K562 (cell line): ENCODE data around the gene CFAP52. TPM values are rescaled to one million over a fixed set of nuclear protein-coding genes. Genes with fewer than 3 reads are reported as not detected.

Experiments used
- BCOR ChIP-seq: fragments of 450-650 bp; IDR thresholded peaks from 2 replicates; pipeline ENCODE4 v1.6.1; 2016
- EP300 ChIP-seq: IDR thresholded peaks from 2 replicates; pipeline ENCODE4 v1.6.1; 2012; ENCODE audit warnings: low read length, improper control_type of control experiment
- HCFC1 ChIP-seq: IDR thresholded peaks from 2 replicates; pipeline ENCODE4 v1.6.1; 2012; ENCODE audit warnings: low read depth, low read length, improper control_type of control experiment
- RFX7 ChIP-seq: fragments of 250-450 bp; sonication (Bioruptor Pico); IDR thresholded peaks from 2 replicates; pipeline ENCODE4 v1.5.1; 2021; ENCODE audit warnings: mild to moderate bottlenecking
- TEAD4 ChIP-seq, 2 experiments: sonication (generic) in 1 of 2; formaldehyde crosslinking in 1 of 2; IDR thresholded peaks; 2 replicates each; pipeline versions ENCODE4 v1.6.1 to v1.8.0; 2012 to 2022; ENCODE audit warnings: borderline replicate concordance in 1 of 2, inconsistent platforms in 1 of 2, low read length in 1 of 2, mild to moderate bottlenecking in 1 of 2, missing genetic modification reagents in 1 of 2
- ZBTB8A ChIP-seq: fragments of 450-650 bp; IDR thresholded peaks from 2 replicates; pipeline ENCODE4 v1.6.1; 2018; ENCODE audit warnings: mild to moderate bottlenecking, moderate library complexity; ENCODE audit not compliant: partially characterized antibody
- ZKSCAN8 ChIP-seq: fragments of 200-800 bp; sonication (Bioruptor generic); IDR thresholded peaks from 2 replicates; pipeline ENCODE4 v1.6.1; 2016; ENCODE audit warnings: missing genetic modification characterization, missing compliant biosample characterization
- polyA plus RNA-seq, 8 experiments: library from polyadenylated mRNA; depleted of rRNA in 4 of 8; stranded (reverse) in 5 of 8; unstranded in 3 of 8; fragments of >200 nt; fragmentation: Nextera tagmentation in 2 of 8; fragmentation: Illumina TruSeq in 1 of 8; extraction: Ambion mirVana in 2 of 8; extraction: Trizol in 1 of 8; gene quantifications; 2 replicates each; pipeline versions ENCODE4 v1.2.1 to v1.2.3, GENCODE V29; 2011 to 2014; ENCODE audit warnings: inconsistent platforms in 1 of 8, missing spikeins in 1 of 8
- total RNA-seq, 7 experiments: library from RNA; depleted of rRNA in 6 of 7; stranded (reverse); fragments of >200 nt in 6 of 7; fragmentation: Illumina TruSeq in 2 of 7; extraction: Trizol in 2 of 7; gene quantifications; 2 replicates each; pipeline versions ENCODE4 v1.2.1 to v1.2.3, GENCODE V29; 2011 to 2021; ENCODE audit warnings: low replicate concordance in 1 of 7
- TF ChIP-seq, protein P1 (sequence below): fragments of 250-450 bp; sonication (Bioruptor Pico); IDR thresholded peaks from 2 replicates; pipeline ENCODE4 v1.5.0; 2021; ENCODE audit warnings: mild to moderate bottlenecking, moderate library complexity
- TF ChIP-seq, protein P2 (sequence below): fragments of 250-450 bp; sonication (Bioruptor Pico); IDR thresholded peaks from 2 replicates; pipeline ENCODE4 v1.5.1; 2021; ENCODE audit warnings: mild to moderate bottlenecking

CFAP52 gene
- total and polyA plus RNA-seq, 9 of the 15 experiments (the other 6 are each of a cell fraction or from before 2014, with no cell fraction given), result not detected

GRCh38 chr17:9646546-9646885 lies 70.1 kb downstream of the CFAP52 start (continued):
- TF ChIP-seq, protein P1, sequence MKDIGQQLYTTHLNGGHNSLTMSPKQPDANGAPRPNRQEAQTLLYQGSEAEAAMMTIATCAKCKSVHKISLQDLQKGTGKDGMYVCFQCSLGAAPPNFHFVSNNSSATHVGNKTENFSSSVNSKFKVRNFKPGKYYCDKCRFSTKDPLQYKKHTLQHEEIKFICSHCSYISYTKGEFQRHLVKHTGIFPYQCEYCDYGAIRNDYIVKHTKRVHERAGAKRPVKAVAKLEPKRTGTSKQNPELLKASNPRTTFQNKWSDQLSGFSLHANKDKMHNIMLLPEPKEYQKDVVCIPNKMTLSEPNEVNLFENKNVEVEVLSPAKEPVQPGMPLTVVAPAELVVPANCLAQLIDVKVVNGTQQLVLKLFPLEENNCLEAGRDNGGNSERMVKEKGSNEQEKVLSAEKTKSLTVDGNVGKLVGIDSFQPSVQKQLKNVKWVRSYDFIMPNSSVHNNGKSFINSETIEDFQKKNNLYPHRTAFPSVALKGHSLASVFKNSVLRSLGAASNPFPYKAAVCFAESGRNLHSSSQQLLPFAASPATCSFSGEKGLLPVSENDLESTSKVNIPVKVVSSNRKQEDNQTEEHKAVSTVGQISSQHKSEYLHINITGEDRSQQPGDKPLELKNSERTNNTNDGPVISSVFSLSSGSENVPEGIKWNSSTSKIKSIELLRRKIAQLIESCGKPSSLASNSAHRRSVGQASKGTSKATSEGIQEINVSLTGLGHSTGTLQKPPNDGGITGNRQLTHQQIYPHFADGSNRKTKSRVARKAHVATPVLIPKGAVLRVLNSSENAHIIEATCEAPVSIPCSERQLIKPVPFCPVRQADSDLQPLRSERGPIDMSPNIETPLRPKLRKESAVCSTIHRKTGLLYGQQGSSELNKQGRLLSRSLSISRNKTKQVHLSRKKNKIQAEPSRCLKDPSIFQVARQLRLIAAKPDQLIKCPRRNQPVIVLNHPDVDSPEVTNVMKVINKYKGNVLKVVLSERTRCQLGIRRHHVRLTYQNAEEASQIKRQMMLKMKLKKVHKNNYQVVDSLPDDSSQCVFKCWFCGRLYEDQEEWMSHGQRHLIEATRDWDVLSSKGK (CRISPR knock-in tag), result no peak
- no peak for TF ChIP-seq ZBTB8A
- no peak for TF ChIP-seq BCOR
- no peak for TF ChIP-seq TEAD4 (IDR thresholded peaks at IDR 0.05; ENCODE audit: low read length)
- no peak for TF ChIP-seq TEAD4 (CRISPR knock-in tag; IDR thresholded peaks at IDR 0.05; ENCODE audit: borderline replicate concordance)
- TF ChIP-seq RFX7 (CRISPR knock-in tag), result no peak
- TF ChIP-seq, protein P2, sequence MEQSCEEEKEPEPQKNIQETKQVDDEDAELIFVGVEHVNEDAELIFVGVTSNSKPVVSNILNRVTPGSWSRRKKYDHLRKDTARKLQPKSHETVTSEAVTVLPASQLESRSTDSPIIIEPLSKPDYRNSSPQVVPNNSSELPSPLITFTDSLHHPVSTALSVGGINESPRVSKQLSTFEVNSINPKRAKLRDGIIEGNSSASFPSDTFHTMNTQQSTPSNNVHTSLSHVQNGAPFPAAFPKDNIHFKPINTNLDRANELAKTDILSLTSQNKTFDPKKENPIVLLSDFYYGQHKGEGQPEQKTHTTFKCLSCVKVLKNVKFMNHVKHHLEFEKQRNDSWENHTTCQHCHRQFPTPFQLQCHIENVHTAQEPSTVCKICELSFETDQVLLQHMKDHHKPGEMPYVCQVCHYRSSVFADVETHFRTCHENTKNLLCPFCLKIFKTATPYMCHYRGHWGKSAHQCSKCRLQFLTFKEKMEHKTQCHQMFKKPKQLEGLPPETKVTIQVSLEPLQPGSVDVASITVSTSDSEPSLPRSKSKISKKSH (CRISPR knock-in tag), result no peak
- TF ChIP-seq ZKSCAN8 (CRISPR knock-in tag), result no peak
- TF ChIP-seq EP300, result no peak
- TF ChIP-seq HCFC1, result no peak
